ENCODE measurements around the gene FKBP9.
"Not testable (repeated sequence)": the region's sequence is repeated elsewhere in the genome, so short reads cannot be mapped to it uniquely, and the experiment has no call there.

GRCh38 chr7:32988148-32988547 lies 30.9 kb downstream of the FKBP9 start:
- TF ChIP-seq CTCF (IDR thresholded peaks at IDR 0.05; ENCODE audit: insufficient read depth, low read depth, low read length); EZH2 (IDR thresholded peaks at IDR 0.05; ENCODE audit: insufficient read depth, low read length): not testable (repeated sequence)

Measured in astrocyte (in vitro differentiated cells and primary cell).